Gastrocnemius medialis (tissue), 4 donors: ENCODE measurements around the gene CTIF. TPM values are rescaled to one million over a fixed set of nuclear protein-coding genes. Genes with fewer than 3 reads are reported as not detected.

Source experiments
- ATAC-seq, 2 donors: fragments of 150-250 bp; one replicate each; pipeline ENCODE4 v1.9.1; 2016
- DNase-seq, 2 donors: peaks; one replicate each; pipeline ENCODE4 v3.0.0-alpha.2; 2019
- H3K27ac ChIP-seq, 4 donors: fragments of 200-600 bp; sonication (generic); 1 replicate in 1 of 4; 2 replicates in 3 of 4; pipeline ENCODE4 v1.5.1; 2016 to 2018; ENCODE audit warnings: mild to moderate bottlenecking in 2 of 4, moderate library complexity in 1 of 4
- H3K27me3 ChIP-seq, 3 donors: fragments of 200-600 bp; sonication (generic) in 2 of 3; 1 replicate in 1 of 3; 2 replicates in 2 of 3; pipeline versions ENCODE4 v1.5.1 to v1.6.0; 2016 to 2019; ENCODE audit warnings: mild to moderate bottlenecking in 1 of 3, moderate library complexity in 1 of 3
- H3K36me3 ChIP-seq, 2 donors: fragments of 200-600 bp; sonication (generic) in 1 of 2; one replicate each; pipeline ENCODE4 v1.5.1; 2017 to 2018
- H3K4me1 ChIP-seq, 2 donors: fragments of 200-600 bp; sonication (generic) in 1 of 2; one replicate each; pipeline ENCODE4 v1.5.1; 2016 to 2017; ENCODE audit warnings: mild to moderate bottlenecking in 2 of 2
- H3K4me3 ChIP-seq, 4 donors: fragments of 200-600 bp; sonication (generic) in 3 of 4; 1 replicate in 1 of 4; 2 replicates in 3 of 4; pipeline ENCODE4 v1.5.1; 2016 to 2019; ENCODE audit warnings: mild to moderate bottlenecking in 2 of 4
- H3K9me3 ChIP-seq, 3 donors: fragments of 200-600 bp; sonication (generic) in 2 of 3; 1 replicate in 1 of 3; 2 replicates in 2 of 3; pipeline ENCODE4 v1.5.1; 2016 to 2019
- CTCF ChIP-seq, 5 experiments: fragments of 450-650 bp in 3 of 5; fragments of 200-600 bp in 2 of 5; sonication (generic) in 2 of 5; IDR thresholded peaks in 4 of 5; conservative IDR thresholded peaks in 1 of 5; 1 replicate in 4 of 5; 2 replicates in 1 of 5; pipeline ENCODE4 v1.5.1; 2016 to 2019; ENCODE audit warnings: antibody characterized with exemption in 5 of 5, mild to moderate bottlenecking in 3 of 5, moderate library complexity in 3 of 5
- POLR2A ChIP-seq, 2 donors: fragments of 450-650 bp; IDR thresholded peaks; one replicate each; pipeline ENCODE4 v1.6.1; 2017; ENCODE audit warnings: antibody characterized with exemption in 2 of 2, mild to moderate bottlenecking in 2 of 2, moderate library complexity in 2 of 2
- in situ Hi-C, 4 donors: fragments of 200-750 bp; cut with MboI; loops; one replicate each; pipeline versions ENCODE4 v1.15.0 to v1.8.0; 2017; ENCODE audit warnings: low sequenced_read_pairs in 4 of 4
- intact Hi-C: fragments of 100-400 bp; cut with DNase I; formaldehyde crosslinking; loops from one replicate; pipeline ENCODE4 v1.15.1; 2023; ENCODE audit warnings: low total_unique reads
- total RNA-seq, 4 donors: library from RNA; depleted of rRNA; stranded (reverse); fragments of >200 nt; gene quantifications; one replicate each; pipeline versions ENCODE4 v1.1.0 to v1.2.3, GENCODE V29; 2016

Gene CTIF
- total RNA-seq, 4 donors from 2014 or later = 20.2 to 35.4 (median 23.1) TPM

GRCh38 chr18:48514786-48515185 is 24.0 kb upstream of the CTIF start:
- in situ Hi-C loops (no loop called here), intact Hi-C loops (no loop called here)
- DNase-seq (no peak), ATAC-seq (no peak)
- no peaks in the 10 kb centered on the region for H3K27me3 ChIP-seq
- no peak overlapping the region for H3K27ac ChIP-seq
- H3K9me3 ChIP-seq = no peaks in the 10 kb centered on the region
- H3K4me3 ChIP-seq = no peak overlapping the region
- H3K4me1 ChIP-seq = no peaks in the 10 kb centered on the region
- H3K36me3 ChIP-seq = no peaks in the 10 kb centered on the region
- TF ChIP-seq POLR2A (IDR thresholded peaks at IDR 0.05) (no peak), CTCF (IDR thresholded peaks at IDR 0.05 in 4 of 5, conservative IDR thresholded peaks at IDR 0.05 in 1 of 5) (no peak)

- no peaks in the 10 kb centered on the region for H3K36me3 ChIP-seq
- H3K4me3 ChIP-seq = no peak overlapping the region
- no peak overlapping the region for H3K27ac ChIP-seq
- TF ChIP-seq CTCF (IDR thresholded peaks at IDR 0.05 in 4 of 5, conservative IDR thresholded peaks at IDR 0.05 in 1 of 5) (no peak), POLR2A (IDR thresholded peaks at IDR 0.05) (no peak)
- no peaks in the 10 kb centered on the region for H3K4me1 ChIP-seq
- ATAC-seq = no peak
- H3K27me3 ChIP-seq = no peaks in the 10 kb centered on the region
- intact Hi-C loops = no loop called here
- no peak for DNase-seq
- H3K9me3 ChIP-seq = no peaks in the 10 kb centered on the region
- in situ Hi-C loops = no loop called here
Measured at GRCh38 chr18:48517048-48517447, 21.8 kb upstream of the CTIF start.

GRCh38 chr18:48519431-48520100 is 19.3 kb upstream of the CTIF start:
- H3K27me3 ChIP-seq = no peaks in the 10 kb centered on the region
- intact Hi-C loops (no loop called here), in situ Hi-C loops (no loop called here)
- H3K27ac ChIP-seq = no peak overlapping the region
- no peaks in the 10 kb centered on the region for H3K9me3 ChIP-seq
- DNase-seq = no peak
- H3K36me3 ChIP-seq = no peaks in the 10 kb centered on the region
- no peak for TF ChIP-seq POLR2A (IDR thresholded peaks at IDR 0.05)
- no peak for TF ChIP-seq CTCF (IDR thresholded peaks at IDR 0.05 in 4 of 5, conservative IDR thresholded peaks at IDR 0.05 in 1 of 5)
- H3K4me1 ChIP-seq = no peaks in the 10 kb centered on the region
- ATAC-seq = no peak
- H3K4me3 ChIP-seq = no peak overlapping the region

GRCh38 chr18:48521723-48522122 is 17.1 kb upstream of the CTIF start:
- H3K27me3 ChIP-seq = no peaks in the 10 kb centered on the region
- no peak overlapping the region for H3K27ac ChIP-seq
- no peak overlapping the region for H3K4me3 ChIP-seq
- no peaks in the 10 kb centered on the region for H3K4me1 ChIP-seq
- in situ Hi-C loops (no loop called here), intact Hi-C loops (no loop called here)
- H3K36me3 ChIP-seq = no peaks in the 10 kb centered on the region
- TF ChIP-seq POLR2A (IDR thresholded peaks at IDR 0.05) (no peak), CTCF (IDR thresholded peaks at IDR 0.05 in 4 of 5, conservative IDR thresholded peaks at IDR 0.05 in 1 of 5) (no peak)
- no peaks in the 10 kb centered on the region for H3K9me3 ChIP-seq
- no peak for ATAC-seq
- no peak for DNase-seq

- H3K27me3 ChIP-seq = no peaks in the 10 kb centered on the region
- in situ Hi-C loops (loop anchor here in 1 of 4 donors (25.0 kb wide), 1 partner anchor 412 kb away; no protein-coding TSS in a partner anchor), intact Hi-C loops (no loop called here)
- no peak for TF ChIP-seq POLR2A (IDR thresholded peaks at IDR 0.05)
- TF ChIP-seq CTCF (IDR thresholded peaks at IDR 0.05 in 4 of 5, conservative IDR thresholded peaks at IDR 0.05 in 1 of 5) = no peak
- no peak for DNase-seq
- H3K27ac ChIP-seq = no peak overlapping the region
- no peaks in the 10 kb centered on the region for H3K36me3 ChIP-seq
- H3K4me3 ChIP-seq = no peak overlapping the region
- H3K9me3 ChIP-seq = no peaks in the 10 kb centered on the region
- no peak for ATAC-seq
- no peaks in the 10 kb centered on the region for H3K4me1 ChIP-seq
Measured at GRCh38 chr18:48525671-48526070, 13.2 kb upstream of the CTIF start.
